Islet of Langerhans (tissue), 1 donor: ENCODE measurements around the gene RAB40B.
"Not testable (repeated sequence)": the region's sequence is repeated elsewhere in the genome, so short reads cannot be mapped to it uniquely, and the experiment has no call there.

Experiments used
- FAIRE-seq: peaks from one replicate; lab custom pipeline; 2011; peaks lifted over from hg19 to GRCh38; lab: Jason Lieb, UNC

RAB40B gene

GRCh38 chr17:82667668-82668000 lies 30.9 kb downstream of the RAB40B start:
- no peak for FAIRE-seq

- FAIRE-seq = no peak
Observed at GRCh38 chr17:82666931-82667667, 31.4 kb downstream of the RAB40B start.

DNA sequence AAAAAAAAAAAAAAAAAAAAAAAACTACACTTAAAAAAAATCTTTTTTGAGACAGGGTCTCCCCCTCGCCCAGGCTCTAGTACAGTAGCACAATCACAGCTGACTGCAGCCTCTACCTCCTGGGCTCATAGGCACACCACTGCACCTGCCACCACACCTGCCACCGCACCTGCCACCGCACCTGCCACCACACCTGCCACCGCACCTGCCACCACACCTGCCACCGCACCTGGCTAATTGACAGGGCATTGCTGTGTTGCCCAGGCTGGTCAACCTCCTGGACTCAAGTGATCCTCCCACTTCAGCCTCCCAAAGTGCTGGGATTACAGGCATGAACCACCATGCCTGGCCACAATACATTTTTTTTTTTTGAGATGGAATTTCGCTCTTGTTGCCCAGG lies 32.6 kb downstream of the RAB40B start:
- no peak for FAIRE-seq

GRCh38 chr17:82665217-82665616 lies 33.3 kb downstream of the RAB40B start:
- no peak for FAIRE-seq

GRCh38 chr17:82664701-82665182 lies 33.8 kb downstream of the RAB40B start:
- FAIRE-seq = no peak

DNA sequence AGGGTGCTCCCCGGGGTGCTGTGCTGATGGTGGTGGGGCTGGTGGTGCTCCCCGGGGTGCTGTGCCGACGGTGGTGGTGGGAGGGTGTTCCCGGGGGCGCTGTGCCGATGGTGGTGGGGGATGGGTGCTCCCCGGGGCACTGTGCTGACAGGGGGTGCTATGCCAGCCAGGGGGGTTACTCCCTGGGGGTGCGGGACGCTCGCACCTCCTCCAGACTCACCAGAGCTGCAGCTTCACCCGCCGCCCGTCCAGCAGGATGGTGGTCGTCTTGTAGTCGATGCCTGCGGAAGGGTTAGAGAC lies 34.3 kb downstream of the RAB40B start:
- no peak for FAIRE-seq

GRCh38 chr17:82663381-82664275 lies 34.9 kb downstream of the RAB40B start:
- FAIRE-seq = no peak

GRCh38 chr17:82662711-82663261 lies 35.7 kb downstream of the RAB40B start:
- FAIRE-seq = no peak

GRCh38 chr17:82661717-82662683 lies 36.5 kb downstream of the RAB40B start:
- no peak for FAIRE-seq

GRCh38 chr17:82659886-82660285 lies 38.6 kb downstream of the RAB40B start:
- no peak for FAIRE-seq

DNA sequence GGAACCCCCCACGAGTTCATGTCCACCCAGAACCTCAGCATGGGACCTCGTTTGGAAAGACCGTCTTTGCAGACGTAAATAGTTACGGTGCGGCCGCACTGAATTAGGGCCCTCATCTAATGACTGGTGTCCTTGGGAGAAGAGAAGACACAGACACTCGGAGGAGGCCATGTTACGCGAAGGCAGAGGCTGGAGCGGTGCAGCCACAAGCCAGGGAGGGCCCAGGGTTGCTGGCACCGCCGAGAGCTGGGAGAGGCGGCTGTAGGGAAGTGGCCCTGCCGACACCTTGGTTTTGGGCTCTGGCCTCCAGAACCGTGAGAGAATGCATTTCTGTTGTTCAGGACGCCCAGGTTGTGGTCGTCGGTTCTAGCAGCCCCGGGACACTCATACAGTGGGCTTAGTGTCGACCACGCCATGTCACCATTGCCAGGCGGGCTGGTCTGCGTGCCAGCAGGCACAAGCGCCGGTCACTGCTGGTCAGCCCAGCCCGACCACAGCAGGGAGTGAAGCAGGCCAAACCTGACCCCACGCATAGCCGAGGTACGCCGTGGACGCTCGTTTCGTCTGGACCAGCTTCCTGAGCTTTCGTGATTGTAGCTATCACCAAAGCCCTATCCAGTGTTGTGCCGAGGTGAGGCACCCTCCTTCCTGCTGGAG lies 39.6 kb downstream of the RAB40B start:
- no peak for FAIRE-seq

DNA sequence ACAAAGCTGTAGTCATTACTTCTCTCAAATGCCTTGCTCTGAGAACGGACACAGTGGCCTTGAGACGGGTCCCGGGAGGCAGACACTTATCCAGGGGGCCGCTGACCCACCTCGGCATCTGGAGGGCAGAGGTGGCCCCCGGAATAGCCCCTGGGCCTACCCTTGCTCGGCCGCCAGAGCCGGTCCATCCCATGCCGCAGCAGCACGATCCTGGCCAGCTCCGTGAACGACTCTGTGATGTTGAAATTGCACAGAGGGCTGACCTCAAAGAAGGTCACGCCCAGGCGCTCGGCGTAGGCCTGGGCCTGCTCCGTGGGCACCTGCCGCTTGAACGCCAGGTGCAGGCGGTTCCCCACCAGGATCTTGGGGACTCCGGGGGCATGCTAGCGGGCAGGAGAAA lies 40.2 kb downstream of the RAB40B start:
- FAIRE-seq = no peak

DNA sequence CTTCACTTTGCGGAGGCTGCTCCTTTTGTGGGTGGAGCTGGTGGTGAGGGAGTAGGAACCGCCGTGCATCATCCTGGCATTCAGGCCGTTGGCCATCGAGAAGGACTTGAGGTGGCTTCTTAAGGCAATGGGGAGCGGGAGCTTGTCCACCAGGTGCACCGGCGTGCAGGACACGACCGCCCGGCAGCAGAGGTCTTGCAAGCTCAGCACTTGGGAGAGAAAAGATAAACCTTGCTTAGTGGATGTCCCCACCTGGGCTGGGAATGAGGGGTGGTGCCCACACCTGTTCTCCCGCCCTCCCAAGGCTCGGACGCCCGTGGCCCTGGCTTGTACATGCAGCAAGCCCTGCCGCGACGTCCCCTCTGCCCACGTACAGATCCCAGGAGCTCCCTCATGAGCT lies 40.6 kb downstream of the RAB40B start:
- FAIRE-seq = no peak

DNA sequence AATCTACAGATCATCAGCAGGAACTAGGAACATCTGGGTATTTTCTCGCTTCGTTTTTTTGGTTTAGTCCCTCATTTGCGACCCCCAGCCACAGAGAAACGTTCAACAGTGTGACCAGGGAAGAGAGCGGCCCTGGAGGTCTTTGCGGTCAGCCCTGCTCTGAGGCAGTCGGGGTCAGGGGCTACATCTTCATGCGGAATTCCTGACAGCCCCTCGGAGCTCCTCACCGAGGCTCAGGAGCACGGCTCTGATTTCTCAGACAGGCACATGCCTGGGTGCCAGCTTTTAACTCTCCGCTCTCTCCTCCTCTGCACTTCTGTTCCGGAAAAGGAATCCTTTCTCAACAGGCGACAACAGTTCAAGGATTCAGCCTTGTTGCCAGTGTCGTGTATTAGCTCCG lies 42.2 kb downstream of the RAB40B start:
- no peak for FAIRE-seq

GRCh38 chr17:82655523-82655922 lies 43.0 kb downstream of the RAB40B start:
- no peak for FAIRE-seq

DNA sequence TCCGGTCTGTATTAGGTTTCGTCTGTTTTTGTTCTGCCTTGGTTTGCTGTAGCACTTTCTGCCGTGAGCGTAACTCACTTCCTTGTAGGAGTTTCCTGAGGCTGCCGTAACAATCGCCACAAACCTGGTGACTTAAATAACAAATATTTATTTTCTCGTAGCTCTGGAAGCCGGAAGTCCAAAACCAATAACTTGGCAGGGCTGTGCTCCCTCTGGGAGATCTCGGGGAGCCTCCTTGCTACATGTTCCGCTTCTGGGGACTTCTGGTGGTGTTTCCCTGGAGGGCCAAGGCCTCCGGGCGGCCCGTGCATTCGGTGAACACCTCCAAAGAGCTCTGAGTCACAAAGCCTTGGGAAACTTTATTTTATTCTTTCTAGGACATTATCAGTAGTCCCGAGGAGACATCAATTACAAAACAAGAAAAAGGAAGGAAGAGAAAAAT lies 43.4 kb downstream of the RAB40B start:
- no peak for FAIRE-seq

DNA sequence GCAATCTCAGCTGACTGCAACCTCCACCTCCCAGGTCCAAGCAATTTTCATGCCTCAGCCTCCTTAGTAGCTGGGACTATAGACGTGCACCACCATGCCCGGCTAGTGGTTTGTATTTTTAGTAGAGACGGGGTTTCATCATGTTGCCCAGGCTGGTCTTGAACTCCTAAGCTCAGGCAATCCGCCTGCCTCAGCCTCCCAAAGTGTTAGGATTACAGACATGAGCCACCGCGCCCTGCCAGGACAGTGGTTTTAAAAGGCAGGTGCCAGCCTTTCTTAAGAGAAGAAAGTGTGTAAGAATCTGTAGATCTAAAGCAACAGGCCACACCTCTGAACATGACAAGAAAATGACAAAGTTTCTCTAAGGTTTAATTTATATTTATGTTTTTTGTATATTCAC lies 43.9 kb downstream of the RAB40B start:
- FAIRE-seq = not testable (repeated sequence)

DNA sequence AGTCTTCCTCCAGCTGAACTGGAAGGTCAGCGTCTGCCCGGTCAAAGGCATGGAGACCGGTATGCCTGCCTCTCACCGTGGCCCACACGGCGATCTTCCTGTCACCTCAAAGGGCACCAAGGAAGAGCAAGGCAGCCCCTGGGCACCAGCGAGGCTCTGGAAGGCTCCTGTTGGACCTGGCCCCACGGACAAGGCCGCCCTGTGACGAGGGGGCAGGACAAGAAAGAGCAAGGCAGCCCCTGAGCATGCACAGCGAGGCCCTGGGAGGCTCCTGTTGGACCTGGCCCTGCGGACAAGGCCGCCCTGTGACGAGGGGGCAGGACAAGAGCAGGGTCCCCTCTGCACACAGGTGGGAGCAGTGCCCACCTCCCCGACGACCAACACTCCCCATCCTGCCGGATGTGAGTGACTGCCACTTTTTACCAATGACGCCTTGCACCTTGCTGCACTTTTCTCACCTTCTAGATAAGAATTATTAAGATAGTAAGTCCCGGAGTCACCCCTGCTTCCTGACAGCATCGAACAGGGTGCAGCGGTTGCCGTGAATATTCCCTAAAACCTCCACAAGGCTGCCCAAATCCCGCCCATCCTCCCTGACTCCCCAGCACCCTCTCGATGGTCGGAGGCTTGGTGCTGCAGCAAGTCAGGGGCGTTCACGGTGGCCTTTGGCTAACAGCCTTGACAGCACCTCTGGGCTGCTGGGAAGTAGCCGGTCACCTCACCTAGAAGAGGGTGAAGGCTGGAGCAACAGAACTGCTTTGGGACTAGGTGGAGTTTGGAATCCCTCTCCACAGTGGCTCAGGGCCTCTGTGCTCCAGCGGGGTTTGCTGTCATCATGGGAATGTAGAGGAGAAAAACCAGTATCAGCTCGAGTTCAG lies 44.6 kb downstream of the RAB40B start:
- no peak for FAIRE-seq

DNA sequence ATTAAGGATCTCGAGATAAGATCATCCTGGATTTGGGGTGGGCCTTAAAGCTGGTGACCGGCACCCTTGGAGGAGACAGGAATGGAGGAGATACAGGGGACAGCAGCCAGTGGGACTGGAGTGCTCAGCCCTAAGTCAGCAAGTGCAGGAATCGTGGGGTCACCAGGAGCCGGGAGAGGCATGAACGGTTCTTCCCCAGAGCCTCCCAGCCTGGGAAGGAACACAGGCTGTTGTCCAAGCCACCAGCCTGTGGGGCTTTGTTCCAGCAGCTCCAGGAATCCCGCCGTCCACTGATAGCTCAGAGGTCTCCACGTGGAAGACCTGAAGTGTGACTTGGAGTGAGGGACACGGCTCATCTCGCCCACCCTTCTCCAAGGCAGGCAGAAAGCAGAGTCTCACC lies 47.8 kb downstream of the RAB40B start:
- no peak for FAIRE-seq

- no peak for FAIRE-seq
Observed at GRCh38 chr17:82649501-82650261, 48.8 kb downstream of the RAB40B start.
